Measurements from ENCODE around the gene C1orf56.
A peak's percentile ranks its signal among the peaks of the same experiment; 100 is the strongest.

The C1orf56 gene

DNA sequence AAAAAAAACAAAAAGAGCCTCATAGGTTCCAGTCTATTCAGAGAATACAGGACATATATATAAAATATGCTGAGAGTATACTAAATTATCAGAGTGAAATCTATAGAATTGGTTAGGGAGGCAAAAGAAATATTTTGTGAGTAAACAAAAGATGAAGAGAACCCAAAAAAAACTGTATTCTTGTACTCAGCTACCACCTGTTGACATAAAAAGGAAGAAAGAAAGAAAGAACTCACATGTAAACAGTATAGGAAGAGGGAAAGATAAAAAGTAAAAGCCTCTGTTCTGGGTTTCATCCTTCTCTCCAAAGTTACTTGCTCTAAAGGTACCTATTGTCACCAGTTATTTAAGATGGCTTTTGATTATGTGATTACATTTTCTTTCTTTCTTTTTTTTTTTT lies 21.1 kb upstream of the C1orf56 start:
- no peak for DNase-seq

DNA sequence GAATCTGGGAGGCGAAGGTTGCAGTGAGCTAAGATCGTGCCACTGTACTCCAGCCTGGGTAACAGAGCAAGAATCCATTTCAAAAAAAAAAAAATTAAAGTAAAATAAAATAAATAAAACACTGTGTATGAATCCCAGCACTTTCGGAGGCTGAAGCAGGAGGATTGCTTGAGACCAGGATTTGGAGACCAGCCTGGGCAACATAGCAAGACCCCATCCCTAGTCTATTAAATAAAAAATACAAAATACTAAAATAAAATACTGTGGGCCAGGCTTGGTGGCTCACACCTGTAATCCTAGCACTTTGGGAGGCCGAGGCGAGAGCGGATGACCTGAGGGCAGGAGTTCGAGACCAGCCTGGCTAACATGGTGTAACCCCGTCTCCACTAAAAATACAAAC lies 15.4 kb upstream of the C1orf56 start:
- no peak for DNase-seq

DNA sequence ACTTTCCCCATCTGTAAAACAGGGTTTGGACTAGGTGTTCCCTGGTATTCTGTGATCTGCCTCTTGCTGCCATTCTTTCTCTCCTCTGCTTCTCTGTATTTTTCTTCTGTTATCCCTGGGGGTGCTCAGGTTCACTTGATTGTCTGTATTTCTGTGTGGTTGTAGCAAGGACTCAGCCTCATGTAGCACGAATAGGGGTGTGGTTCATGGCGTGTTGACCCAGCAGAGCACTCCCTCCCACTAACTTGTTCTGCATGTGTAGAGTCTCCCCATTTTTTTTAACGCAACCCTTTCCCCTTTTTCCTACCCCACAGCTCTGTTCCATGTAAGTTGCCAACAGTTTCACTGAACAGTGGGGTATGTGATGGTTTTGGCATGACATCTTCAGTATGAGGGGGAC lies 12.4 kb upstream of the C1orf56 start:
- DNase-seq = no peak

DNA sequence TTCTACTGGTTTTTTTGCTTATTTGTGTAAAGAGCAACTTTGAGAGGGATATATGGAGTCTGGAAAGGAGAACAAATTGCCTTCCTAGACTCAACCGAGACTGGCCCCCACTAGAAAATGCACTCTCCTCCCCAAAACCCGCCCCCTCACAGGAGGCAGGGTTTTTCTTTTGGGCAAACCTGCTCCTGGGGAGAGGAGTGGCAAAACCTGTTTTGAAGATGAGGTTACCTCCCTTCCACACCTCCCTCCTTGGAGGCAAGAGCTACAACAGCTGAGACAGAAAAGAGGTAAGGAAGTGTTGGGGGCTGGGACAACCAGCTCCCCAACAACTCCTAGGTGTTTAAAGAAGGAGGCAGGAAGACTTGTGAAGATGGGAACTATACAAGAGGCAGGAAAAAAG lies 11.2 kb upstream of the C1orf56 start, which contains the start of gene BNIPL:
Gene BNIPL (plus strand): TSS at position 231 of the 400 bp plus-strand sequence. CDS start 140 bp downstream, at position 371.
- DNase-seq = no peak

DNA sequence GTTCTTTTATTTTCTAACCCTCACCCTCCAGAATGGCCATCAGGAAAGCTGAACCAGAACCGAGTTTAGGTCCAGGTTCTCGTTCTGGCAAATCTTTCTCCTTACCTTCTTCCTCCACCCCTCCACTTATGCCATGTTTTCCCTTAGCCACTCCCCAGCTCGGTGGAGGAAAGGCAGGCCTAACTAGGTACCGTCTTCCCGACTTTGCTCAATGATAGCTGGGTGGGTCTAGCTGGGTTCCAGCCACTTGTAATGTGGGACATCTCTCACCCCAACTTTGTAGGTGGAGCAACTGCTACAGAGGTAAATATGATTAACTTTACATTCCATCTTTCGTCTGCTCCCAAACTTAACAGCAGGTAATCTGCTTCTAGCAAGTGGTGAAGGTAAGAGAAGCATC lies 10.5 kb upstream of the C1orf56 start:
- no peak for DNase-seq

DNA sequence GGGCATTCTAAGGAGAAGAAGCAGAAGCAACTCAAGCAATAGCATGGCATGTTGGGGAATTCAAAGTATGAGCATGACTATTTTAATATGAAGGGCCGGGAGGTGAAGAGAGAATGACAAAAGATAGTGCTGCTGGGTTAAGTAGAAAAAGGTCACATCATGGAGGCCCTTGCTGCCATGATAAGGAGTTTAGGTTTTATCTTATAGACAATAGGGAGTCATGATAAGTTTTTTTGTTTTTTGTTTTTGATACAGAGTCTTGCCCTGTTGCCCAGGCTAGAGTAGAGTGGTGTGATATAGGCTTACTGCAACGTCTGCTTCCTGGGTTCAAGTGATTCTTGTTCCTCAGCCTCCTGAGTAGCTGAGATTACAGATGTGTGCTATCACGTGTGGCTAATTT lies 8.0 kb upstream of the C1orf56 start:
- DNase-seq = no peak

DNA sequence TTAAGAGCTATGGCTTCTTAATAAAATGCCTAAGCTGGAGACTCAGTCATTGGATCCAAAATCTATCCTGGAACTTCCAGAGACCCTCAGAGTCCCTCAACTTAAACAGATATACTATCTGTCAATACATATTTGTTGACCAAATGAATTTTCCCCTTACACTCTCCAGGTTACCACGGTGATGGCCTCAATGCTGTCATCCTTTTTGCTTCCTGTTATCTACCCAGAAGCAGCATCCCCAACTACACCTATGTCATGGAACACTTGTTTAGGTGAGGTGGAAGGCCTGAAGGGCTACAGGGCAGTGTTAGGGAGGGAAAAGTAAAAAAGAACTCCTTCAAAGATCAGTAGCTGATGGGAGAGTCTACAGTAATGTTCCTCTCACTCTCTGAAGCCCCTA lies 4.4 kb upstream of the C1orf56 start:
- no peak for DNase-seq

DNA sequence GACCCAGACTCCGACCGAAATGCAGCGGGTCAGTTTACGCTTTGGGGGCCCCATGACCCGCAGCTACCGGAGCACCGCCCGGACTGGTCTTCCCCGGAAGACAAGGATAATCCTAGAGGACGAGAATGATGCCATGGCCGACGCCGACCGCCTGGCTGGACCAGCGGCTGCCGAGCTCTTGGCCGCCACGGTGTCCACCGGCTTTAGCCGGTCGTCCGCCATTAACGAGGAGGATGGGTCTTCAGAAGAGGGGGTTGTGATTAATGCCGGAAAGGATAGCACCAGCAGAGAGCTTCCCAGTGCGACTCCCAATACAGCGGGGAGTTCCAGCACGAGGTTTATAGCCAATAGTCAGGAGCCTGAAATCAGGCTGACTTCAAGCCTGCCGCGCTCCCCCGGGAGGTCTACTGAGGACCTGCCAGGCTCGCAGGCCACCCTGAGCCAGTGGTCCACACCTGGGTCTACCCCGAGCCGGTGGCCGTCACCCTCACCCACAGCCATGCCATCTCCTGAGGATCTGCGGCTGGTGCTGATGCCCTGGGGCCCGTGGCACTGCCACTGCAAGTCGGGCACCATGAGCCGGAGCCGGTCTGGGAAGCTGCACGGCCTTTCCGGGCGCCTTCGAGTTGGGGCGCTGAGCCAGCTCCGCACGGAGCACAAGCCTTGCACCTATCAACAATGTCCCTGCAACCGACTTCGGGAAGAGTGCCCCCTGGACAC lies 534 bp downstream of the C1orf56 start:
- DNase-seq = peak; percentile 36 to 45

DNA sequence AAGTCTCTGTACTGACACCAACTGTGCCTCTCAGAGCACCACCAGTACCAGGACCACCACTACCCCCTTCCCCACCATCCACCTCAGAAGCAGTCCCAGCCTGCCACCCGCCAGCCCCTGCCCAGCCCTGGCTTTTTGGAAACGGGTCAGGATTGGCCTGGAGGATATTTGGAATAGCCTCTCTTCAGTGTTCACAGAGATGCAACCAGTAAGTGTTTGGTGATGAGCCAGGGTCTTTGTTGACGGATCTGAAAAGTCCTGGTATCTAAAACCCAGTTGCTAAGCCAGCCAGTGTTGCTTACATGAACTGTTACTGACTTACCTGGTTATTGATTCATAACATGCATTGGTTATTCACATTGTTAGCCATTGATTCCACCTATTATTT lies 1.1 kb downstream of the C1orf56 start:
- no peak for DNase-seq

DNA sequence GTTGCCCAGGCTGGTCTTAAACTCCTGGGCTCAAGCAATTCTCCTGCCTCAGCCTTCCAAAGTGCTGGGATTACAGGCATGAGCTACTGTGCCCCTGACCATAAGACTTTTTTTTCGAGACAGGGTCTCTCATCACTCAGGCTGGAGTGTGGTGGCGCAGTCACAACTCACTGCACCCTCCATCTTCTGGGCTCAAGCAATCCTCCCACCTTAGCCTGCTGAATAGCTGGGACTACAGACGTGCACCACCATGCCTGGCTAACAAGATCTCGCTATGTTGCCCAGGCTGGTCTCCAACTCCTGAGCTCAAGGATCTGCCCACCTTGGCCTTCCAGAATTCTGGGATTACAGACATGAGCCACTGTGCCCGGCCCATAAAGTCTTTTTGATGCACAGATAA lies 1.9 kb downstream of the C1orf56 start:
- no peak for DNase-seq

DNA sequence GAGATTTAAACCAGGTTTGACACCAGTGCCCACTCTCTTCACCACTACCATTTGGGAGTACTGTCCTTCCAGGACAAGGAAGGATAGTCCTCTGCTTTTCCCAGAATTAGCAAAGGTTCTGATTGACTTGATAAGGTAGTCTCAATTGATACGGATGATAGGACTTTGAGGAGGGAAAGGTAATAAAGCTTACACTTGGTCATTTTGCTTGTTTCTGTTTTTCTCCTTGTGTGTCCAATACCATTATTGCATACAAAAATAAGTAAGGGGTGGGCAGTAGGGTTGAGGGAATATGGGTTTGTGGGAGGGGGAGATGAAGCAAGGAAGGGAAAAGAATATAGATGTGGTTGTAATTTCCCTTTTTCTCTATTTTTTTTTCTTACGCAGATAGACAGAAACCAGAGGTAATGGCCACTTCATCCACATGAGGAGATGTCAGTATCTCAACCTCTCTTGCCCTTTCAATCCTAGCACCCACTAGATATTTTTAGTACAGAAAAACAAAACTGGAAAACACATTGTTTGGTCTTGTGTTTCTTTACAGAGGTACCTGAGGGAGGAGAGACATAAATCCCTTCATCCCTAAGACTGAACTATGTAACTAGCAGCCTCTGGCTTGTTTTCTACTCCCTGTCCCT lies 2.6 kb downstream of the C1orf56 start:
- DNase-seq = no peak

DNA sequence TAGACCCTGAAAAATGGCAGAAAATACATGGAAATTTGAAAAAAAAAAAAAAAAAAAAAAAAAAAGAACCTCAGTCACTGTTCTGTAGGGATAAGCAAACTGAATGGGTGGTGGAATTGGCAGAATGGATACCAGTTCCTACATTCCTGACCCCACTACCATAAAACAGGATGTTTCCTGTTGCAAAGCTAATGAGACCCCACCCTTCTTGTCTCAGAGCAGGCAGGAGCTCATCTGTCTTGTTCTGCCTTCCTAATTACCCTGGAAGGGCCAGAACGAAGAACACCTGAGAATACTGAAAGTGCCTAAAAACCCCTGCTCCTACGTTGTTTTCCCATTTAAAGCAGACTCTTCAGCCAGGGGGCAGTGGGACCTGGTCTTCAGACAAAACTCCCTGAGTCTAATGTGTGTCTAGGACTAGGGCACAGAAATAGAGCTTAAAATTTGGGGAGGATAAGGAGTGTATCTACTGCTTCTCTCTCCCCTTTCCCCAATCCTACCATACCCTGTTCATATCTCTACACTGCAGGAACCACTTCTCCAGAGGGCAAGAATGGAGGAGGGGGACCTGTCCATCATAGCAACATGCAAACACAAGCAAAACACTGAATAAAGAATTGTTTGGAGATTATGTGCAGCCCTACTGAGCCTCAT lies 3.9 kb downstream of the C1orf56 start:
- no peak for DNase-seq

DNA sequence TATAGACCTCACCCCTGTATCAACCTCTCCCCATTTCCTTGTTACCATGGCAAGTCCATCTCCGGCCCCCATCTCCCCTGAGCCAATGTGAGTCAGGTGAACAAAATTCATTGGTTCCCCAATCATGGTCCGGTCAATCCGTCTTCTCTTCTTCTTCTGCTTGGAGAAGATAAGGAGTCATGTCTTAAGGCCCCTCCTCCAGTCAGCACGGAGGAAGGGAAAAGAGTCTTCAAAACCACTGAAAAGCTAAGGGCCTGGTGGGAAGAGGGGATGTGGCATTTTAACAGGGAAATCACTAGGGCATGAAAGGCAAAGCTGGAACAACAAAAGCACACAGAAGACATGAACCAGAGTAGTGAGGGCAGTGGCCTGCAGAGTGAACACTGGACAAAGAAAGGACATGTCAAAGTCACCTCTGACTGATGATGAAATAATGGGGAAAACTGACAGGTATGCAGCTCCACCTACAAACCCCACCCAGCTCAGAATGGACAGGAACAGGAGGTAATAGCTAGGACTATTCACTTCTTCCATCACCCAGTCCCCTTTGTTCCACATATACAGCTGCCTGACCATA lies 7.5 kb downstream of the C1orf56 start:
- no peak for DNase-seq

DNA sequence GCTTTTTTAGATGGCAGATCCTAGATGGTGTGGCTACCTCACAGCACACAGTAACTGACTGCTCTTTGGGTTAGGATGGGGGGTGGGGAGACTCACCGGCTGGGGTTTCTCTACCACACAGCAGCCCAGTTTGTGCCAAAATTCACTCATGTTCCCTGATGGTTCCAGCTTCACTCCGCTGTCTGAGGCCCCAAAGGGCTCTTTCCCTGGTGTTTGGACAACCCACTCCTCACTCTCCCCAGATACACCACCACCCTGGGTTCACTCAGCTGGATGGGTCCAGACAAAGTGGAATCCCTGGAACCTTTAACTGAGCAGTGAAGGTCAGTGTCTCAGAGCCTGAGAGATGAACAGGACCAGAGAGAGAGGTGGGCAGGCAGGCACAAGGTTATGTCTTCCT lies 8.0 kb downstream of the C1orf56 start:
- no peak for DNase-seq

DNA sequence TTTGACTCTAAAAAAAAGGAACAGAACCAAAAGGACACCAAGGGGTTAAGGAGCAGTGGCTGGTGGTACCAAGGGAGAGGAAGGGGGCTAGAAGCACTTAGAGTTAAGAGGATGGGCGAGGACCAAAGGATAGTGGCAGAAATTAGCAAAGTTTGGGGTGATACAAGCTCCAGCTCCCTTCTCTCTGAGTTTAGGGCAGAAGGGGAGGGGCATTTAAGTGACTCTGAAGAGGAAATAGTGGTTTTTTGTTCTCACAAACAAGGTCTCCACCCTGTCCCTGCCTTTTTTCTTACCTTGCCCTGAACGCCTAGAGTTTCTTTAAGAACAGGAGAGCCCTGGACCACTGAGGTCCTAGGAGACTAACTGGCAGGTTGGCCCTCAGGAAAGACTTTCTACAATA lies 8.6 kb downstream of the C1orf56 start:
- no peak for DNase-seq

DNA sequence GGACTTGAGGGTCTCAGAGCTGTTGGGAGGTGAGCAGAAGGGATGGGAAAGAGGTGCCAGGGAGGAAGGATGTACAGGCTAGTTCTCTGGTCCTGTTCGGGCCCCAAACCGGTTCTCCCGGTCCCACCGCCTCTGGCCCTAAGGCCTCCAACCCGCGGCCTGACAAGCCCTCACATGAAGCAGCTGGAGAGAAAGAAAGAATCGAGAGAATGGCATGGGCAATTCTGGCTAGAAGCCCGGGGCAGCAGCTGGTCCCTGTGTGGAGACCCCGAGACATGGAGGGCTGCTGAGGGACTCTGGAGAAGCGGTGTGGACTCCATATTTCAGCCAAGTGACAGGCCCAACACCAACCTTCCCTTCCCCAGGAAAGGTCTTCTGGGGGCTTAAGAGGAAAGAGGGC lies 11.1 kb downstream of the C1orf56 start:
- DNase-seq = no peak

DNA sequence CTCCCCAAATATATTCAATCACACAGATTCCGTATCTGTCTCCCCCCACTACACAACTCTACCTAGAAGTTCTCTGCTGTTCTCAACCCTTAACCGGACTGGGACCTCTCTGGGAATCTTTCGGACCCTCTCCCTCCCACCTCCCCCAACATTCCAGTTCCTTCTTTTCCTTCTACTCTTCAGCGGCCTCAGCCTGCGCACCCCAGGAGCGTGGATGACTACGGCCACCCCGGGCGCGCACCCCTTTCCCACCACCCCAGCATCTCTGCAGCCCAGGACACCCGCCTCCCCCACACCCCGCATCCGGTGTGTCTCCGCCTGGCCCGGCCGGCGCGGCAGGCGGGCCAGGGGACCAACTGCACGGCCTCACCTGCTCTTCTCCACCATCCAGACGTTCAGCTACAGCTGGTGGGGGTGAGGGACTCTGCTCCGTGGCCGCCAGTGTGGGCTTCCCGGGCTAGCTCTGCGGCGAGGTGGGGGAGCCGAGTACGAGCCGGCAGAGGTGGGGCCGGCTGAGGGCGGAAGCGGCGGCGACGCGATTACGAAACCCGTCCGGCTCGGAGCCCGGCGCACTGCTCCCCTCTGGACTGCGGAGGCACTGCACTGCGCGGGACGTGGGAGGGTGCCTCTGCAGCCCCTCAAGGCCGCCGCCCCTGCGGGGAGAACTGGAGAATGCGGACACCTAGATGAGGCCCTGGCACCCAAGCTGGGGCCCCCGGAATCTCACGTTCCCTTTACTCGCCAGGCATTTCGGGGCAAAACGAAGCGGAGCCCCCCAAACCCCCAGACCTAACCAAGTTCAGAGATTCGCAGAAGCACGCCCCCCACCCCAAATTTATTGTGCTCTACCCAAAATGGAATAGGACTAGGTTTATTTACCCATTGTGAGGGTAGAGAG lies 11.8 kb downstream of the C1orf56 start, which contains the start of gene CDC42SE1:
Gene CDC42SE1 (minus strand): TSS at position 514 of the 898 bp plus-strand sequence. CDS start 3,892 bp downstream, outside the sequence.
- DNase-seq = peak; percentile 72 to 76

DNA sequence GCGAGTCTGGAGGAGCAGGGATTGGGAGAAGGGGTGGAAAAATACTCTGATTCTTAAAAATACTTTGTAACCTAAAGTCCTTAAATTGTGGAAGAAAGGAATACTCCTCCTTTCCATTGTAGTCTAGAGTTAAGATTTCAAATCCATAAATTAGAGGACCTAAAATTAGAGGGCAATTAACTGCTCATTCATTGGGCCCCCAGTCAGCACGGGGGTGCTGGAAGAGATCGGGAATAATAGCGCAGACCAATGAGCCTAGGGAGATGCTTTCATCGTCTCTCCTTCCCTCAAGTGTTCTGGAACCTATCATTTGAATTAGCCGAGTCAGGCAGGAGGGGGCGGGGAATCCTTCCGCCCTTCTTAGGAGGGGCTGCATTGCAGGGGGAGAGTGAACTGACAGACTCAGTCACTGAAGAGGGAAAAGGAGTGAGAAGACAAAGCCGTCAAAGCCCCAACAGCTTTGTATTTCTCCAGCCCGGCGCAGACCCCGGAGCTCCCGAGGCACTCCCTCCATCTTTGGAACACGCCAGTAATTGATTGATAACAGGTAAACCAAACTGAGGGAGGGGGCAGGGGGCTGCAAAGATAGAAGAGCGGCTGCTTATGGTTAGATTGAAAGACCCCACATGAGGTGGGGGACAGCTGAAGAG lies 12.6 kb downstream of the C1orf56 start, which contains the start of gene MLLT11:
Gene MLLT11 (plus strand): TSS at position 391 of the 650 bp plus-strand sequence. CDS start 6,828 bp downstream, outside the sequence.
- no peak for DNase-seq

DNA sequence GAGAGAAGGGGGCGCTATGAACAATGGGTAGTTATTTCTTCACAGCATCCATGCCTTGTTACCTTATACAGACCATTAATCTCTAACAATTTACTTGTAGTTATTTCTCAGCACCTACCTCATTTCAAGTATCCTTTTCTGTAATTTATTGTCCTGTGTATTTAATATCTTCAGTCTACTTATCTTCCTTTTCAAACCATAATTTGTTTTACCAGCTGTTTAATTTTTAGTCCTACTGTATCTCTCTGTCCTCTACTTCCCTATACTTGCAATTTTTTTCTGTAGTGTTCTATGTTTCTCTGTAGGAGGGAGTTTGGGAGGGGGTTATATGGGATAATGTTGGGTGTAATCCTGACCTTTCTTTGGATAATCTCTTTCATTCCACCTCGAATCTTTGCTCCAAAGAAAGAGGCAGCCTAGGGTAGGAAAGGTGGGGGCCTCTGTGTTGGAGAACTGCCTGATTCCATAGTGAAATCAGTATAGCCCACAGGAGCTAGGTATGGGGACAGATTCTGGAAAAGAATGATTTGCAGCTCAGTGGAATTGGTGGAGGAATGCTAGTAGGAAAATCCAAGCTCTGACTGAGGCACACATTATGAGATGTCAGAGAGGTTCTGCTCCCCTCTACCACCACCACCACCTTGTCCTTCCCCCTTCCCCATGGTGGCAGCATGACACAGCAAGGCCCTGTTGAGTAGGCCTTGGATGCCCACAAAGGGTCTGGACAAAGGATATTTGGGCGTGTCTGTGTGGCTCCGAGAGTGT lies 13.3 kb downstream of the C1orf56 start:
- DNase-seq = no peak

DNA sequence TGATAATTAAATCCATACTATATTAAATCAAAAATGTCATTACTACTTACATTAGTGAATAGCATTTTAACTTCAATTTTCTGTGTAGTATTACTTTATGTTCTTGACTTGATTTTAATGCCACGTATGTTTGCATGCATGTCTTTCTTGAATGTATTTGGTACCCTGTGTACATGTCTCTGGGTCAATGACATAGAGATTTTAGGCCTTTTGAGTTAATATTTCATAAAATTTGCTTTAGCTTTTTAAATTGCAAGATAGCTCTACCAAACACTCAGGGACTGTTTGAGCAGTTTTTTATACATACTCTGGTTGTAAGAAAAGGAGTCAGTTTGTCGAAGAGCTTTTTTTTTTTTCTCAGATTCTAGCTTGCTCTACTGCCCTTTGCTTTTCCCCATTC lies 14.2 kb downstream of the C1orf56 start:
- DNase-seq = no peak

DNA sequence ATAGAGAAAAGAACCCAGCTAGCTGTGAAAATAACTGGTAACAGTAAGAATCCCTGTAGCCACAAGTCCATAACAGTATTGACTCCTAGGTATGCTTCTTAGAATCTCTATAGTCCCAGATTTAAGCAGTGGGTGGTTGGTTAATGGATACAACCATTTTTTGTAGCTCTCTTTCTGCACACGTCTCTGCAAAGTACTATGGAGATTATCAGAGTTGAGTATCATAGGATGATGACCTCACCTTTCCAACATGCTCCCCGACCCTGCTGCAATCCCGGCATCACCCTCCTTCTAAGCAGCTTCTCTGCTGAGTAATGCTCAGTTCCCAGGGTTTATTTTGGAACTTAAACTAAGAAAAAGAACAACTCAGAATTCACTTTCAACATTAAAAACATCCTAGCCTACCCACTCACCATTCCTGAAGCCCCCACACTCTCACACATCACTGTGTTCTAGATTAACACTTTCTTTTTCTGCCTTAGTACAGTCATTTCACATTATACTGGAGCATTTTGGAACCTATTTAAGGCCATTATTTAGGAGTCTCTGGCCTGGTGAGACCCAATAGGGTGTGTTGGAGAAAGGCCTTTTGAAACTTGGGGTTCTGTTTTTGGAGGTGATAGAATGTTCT lies 15.3 kb downstream of the C1orf56 start:
- DNase-seq = no peak
